Spleen (tissue), 7 donors: ENCODE data around the gene AAK1.

Source experiments
- POLR2A ChIP-seq, 3 donors: fragments of 450-650 bp; IDR thresholded peaks; one replicate each; pipeline ENCODE4 v1.5.1; 2017; ENCODE audit warnings: antibody characterized with exemption in 3 of 3, mild to moderate bottlenecking in 1 of 3
- POLR2AphosphoS5 ChIP-seq, 3 donors: sonication (generic); formaldehyde crosslinking; IDR thresholded peaks; one replicate each; pipeline ENCODE4 v1.5.1; 2017; ENCODE audit warnings: antibody characterized with exemption in 3 of 3
- TF ChIP-seq, protein P1 (sequence below), 11 experiments: fragments of 200-600 bp in 7 of 11; fragments of 450-650 bp in 4 of 11; sonication (generic) in 4 of 11; IDR thresholded peaks in 8 of 11; conservative IDR thresholded peaks in 3 of 11; 1 replicate in 7 of 11; 2 replicates in 4 of 11; pipeline versions ENCODE4 v1.4.0 to v1.8.0; 2016 to 2021; ENCODE audit warnings: antibody characterized with exemption in 11 of 11, inconsistent platforms in 4 of 11, mild to moderate bottlenecking in 1 of 11
- donor health status: DM: no; HTN: no; CAD: no; lungs with moderate emphysema.
- donor health status: DM: no; HTN: no; CAD: no.
- donor health status: DM: no; HTN: no; CAD: no.

- TF ChIP-seq POLR2AphosphoS5 (IDR thresholded peaks at IDR 0.05): no peak
- TF ChIP-seq, protein P1, sequence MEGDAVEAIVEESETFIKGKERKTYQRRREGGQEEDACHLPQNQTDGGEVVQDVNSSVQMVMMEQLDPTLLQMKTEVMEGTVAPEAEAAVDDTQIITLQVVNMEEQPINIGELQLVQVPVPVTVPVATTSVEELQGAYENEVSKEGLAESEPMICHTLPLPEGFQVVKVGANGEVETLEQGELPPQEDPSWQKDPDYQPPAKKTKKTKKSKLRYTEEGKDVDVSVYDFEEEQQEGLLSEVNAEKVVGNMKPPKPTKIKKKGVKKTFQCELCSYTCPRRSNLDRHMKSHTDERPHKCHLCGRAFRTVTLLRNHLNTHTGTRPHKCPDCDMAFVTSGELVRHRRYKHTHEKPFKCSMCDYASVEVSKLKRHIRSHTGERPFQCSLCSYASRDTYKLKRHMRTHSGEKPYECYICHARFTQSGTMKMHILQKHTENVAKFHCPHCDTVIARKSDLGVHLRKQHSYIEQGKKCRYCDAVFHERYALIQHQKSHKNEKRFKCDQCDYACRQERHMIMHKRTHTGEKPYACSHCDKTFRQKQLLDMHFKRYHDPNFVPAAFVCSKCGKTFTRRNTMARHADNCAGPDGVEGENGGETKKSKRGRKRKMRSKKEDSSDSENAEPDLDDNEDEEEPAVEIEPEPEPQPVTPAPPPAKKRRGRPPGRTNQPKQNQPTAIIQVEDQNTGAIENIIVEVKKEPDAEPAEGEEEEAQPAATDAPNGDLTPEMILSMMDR (IDR thresholded peaks at IDR 0.05 in 8 of 11, conservative IDR thresholded peaks at IDR 0.05 in 3 of 11): no peak
- TF ChIP-seq POLR2A (IDR thresholded peaks at IDR 0.05): no peak
Observed at GRCh38 chr2:69471793-69472192, 171.7 kb downstream of the AAK1 start.
